Osteoblast (primary cell): ENCODE measurements around the gene CROCC2. TPM values are rescaled to one million over a fixed set of nuclear protein-coding genes. Genes with fewer than 3 reads are reported as not detected.

Source experiments
- DNase-seq: peaks from one replicate; pipeline ENCODE4 v3.0.0; 2011; ENCODE audit warnings: low spot score, mixed read lengths; ENCODE audit not compliant: insufficient read length; ENCODE audit errors: missing footprints
- H2AFZ ChIP-seq: 2 replicates; pipeline ENCODE4 v1.6.0; 2011; ENCODE audit warnings: mild to moderate bottlenecking, low read length
- H3K27ac ChIP-seq: 2 replicates; pipeline ENCODE4 v1.5.1; 2011; ENCODE audit warnings: mild to moderate bottlenecking, low read depth, low read length, moderate library complexity
- H3K27me3 ChIP-seq: 2 replicates; pipeline ENCODE4 v1.6.0; 2012; ENCODE audit warnings: mild to moderate bottlenecking, control low read depth, inconsistent platforms, low read length, moderate library complexity; ENCODE audit not compliant: insufficient read depth
- H3K36me3 ChIP-seq: 2 replicates; pipeline ENCODE4 v1.5.1; 2011; ENCODE audit warnings: mild to moderate bottlenecking, low read length, control low read depth, moderate library complexity; ENCODE audit not compliant: insufficient read depth
- H3K4me1 ChIP-seq: 2 replicates; pipeline ENCODE4 v1.5.1; 2011; ENCODE audit warnings: mild to moderate bottlenecking, low read length, control low read depth, moderate library complexity; ENCODE audit not compliant: insufficient read depth
- H3K4me2 ChIP-seq: 2 replicates; pipeline ENCODE4 v1.6.0; 2011; ENCODE audit warnings: mild to moderate bottlenecking, low read length; ENCODE audit not compliant: insufficient read depth
- H3K4me3 ChIP-seq: fragments of 200-600 bp; sonication (generic); 3 replicates; pipeline ENCODE4 v1.5.1; 2012; ENCODE audit warnings: mild to moderate bottlenecking, low read length, inconsistent platforms; ENCODE audit not compliant: insufficient read depth
- H3K79me2 ChIP-seq: 2 replicates; pipeline ENCODE4 v1.6.0; 2012; ENCODE audit warnings: mild to moderate bottlenecking, low read length, control low read depth, inconsistent platforms; ENCODE audit not compliant: insufficient read depth
- H3K9me3 ChIP-seq: 2 replicates; pipeline ENCODE4 v1.5.1; 2011; ENCODE audit warnings: low read depth, low read length, control low read depth
- H4K20me1 ChIP-seq: 2 replicates; pipeline ENCODE4 v1.6.0; 2012; ENCODE audit warnings: mild to moderate bottlenecking, low read length, control low read depth; ENCODE audit not compliant: insufficient read depth
- total RNA-seq: library from RNA; depleted of rRNA; stranded (reverse); fragments of >200 nt; gene quantifications from 2 replicates; pipeline ENCODE4 v1.2.3, GENCODE V29; 2012
- TF ChIP-seq, protein P1 (sequence below): IDR thresholded peaks from 2 replicates; pipeline ENCODE4 v1.5.1; 2011; ENCODE audit warnings: mild to moderate bottlenecking, low read depth, low read length, moderate library complexity; ENCODE audit errors: extremely low read depth

CROCC2 gene
- under 0.01 TPM in 2 replicates for total RNA-seq

DNA sequence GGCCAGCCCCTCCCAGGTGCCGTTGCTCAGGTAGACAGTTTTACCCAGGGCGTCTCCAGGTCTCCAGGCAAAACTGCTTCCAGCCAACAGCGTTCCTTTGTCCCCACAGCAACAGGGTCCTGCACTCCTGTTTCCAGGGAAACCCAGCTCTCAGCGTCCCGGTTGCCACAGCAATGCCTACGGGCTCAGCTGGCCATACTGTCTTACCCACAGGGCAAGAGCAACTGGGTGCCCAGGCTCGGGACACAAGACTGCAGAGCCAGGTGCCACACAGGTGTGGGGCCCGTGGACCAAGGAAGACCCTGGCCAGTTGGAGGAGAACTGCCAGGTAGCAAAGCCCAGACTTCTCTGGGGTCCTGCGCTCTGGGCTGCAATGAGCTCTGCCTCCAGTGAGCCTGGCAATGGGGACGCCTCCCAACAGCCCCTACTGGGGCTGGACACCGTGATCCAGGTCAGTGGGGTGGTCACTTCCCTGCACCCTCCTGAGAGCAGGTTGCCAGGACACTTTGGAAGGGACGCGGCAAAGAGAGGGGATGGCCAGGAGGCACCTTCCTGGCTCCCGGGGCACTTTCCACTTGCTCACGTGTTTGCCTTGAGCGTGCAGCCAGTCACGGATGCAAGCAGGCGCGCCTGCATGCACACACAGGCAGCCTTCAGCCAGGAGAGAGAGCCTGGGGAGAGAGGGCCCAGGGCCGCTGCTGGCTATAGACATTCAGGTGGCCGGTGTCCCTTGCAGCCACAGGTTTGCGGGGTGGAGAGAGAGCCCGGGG, at the start of gene CROCC2:
TSS of gene CROCC2 (plus strand) at position 196 of the 770 bp plus-strand sequence. CDS start at position 374, 178 bp downstream.
- H3K4me3 ChIP-seq, result no peak within 1 kb of the TSS
- H3K4me2 ChIP-seq, result no peak within 1 kb of the TSS
- TF ChIP-seq, protein P1, sequence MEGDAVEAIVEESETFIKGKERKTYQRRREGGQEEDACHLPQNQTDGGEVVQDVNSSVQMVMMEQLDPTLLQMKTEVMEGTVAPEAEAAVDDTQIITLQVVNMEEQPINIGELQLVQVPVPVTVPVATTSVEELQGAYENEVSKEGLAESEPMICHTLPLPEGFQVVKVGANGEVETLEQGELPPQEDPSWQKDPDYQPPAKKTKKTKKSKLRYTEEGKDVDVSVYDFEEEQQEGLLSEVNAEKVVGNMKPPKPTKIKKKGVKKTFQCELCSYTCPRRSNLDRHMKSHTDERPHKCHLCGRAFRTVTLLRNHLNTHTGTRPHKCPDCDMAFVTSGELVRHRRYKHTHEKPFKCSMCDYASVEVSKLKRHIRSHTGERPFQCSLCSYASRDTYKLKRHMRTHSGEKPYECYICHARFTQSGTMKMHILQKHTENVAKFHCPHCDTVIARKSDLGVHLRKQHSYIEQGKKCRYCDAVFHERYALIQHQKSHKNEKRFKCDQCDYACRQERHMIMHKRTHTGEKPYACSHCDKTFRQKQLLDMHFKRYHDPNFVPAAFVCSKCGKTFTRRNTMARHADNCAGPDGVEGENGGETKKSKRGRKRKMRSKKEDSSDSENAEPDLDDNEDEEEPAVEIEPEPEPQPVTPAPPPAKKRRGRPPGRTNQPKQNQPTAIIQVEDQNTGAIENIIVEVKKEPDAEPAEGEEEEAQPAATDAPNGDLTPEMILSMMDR, result no peak
- peak; percentile 87 for DNase-seq
- peaks cover 23% of the 10 kb centered on the region for H3K27me3 ChIP-seq
- no peaks in the 10 kb centered on the region for H3K9me3 ChIP-seq
- H3K27ac ChIP-seq, result no peak within 1 kb of the TSS
- no peaks in the 10 kb centered on the region for H3K4me1 ChIP-seq
- no peaks in the 10 kb centered on the region for H3K79me2 ChIP-seq
- H3K36me3 ChIP-seq, result no peaks in the 10 kb centered on the region
- H4K20me1 ChIP-seq, result no peaks in the 10 kb centered on the region
- H2AFZ ChIP-seq, result no peak within 1 kb of the TSS

DNA sequence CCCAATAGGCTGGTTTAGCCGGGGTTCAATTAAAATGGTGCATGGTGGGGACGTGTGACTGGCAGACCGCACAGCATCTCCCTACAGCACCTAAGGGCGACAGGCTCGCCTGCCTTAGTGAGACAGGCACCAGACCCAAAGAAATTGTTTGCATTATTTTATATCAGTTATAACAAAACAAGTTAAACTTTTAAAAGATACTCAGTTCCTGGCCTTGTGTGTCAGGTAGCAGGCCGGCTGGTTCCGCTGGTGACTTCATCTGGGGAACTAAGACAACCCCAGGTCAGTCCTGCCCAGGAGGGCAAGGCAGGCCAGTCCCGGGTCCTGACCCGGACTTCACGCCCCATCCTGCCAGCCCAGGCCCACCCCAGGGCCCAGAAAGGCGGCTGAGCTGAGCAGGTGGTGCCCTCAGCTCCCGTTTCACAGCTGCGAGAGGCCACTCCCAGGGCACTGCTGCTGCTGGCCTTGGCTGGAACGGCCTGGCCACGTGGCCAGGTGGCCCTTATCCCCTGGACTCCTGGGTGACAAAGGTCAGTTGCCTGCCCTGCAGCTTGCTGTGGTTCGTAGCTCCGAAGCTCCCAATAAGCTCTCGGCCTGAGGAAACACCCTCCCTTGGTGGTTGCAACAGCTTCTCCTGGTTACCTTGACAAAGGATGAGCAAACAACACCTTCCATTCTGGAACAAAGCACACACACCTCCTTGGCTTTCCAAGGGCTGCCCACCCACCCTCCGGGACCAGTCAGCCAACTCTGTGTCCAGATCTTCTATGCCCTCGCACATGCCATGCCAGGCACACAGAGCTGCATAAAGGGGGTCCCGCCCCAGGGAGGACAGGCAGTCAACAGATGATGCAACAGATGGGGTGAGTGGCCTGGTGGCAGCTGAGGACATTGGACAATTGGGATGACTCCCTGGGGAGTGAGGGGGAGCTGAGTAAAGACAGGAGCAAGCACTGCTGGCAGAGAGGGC, 48.8 kb upstream of the CROCC2 start:
- Histone ChIP-seq H3K4me1 (no peaks in the 10 kb centered on the region), H3K79me2 (no peaks in the 10 kb centered on the region), H3K9me3 (no peaks in the 10 kb centered on the region), H3K36me3 (no peaks in the 10 kb centered on the region), H4K20me1 (no peaks in the 10 kb centered on the region), H2AFZ (no peak overlapping the region), H3K4me3 (no peak overlapping the region), H3K27me3 (peaks cover 8% of the 10 kb centered on the region), H3K4me2 (no peak overlapping the region), H3K27ac (no peak overlapping the region)
- no peak for DNase-seq
- TF ChIP-seq, protein P1, result no peak

DNA sequence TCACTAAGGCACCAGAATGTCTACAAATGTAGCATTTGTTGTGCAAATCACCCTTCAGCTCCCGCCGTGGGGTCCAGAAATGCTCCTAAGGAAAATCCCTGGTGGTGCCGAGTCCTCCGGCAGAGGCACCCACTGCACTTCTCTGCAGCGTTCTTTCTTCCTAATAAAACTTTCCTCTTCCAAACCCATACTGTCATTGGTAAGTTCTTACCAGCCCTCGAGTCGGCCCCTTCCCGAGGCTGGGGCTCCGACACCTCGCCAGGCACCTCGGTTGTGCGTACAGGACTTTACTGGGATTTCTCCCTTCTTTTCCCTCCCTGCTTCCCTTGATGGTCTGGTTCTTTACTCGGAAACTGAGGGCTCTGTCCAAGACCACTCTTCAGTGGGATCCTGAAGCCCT, 47.8 kb upstream of the CROCC2 start:
- Histone ChIP-seq H3K36me3 (no peaks in the 10 kb centered on the region), H3K4me3 (no peak overlapping the region), H4K20me1 (no peaks in the 10 kb centered on the region), H3K4me2 (no peak overlapping the region), H3K27ac (no peak overlapping the region), H3K27me3 (peaks cover 12% of the 10 kb centered on the region), H3K9me3 (no peaks in the 10 kb centered on the region), H2AFZ (no peak overlapping the region), H3K4me1 (no peaks in the 10 kb centered on the region), H3K79me2 (no peaks in the 10 kb centered on the region)
- TF ChIP-seq, protein P1, result no peak
- DNase-seq, result no peak

GRCh38 chr2:240858871-240859270, 47.3 kb upstream of the CROCC2 start:
- H3K4me3 ChIP-seq, result no peak overlapping the region
- H3K27ac ChIP-seq, result no peak overlapping the region
- H3K79me2 ChIP-seq, result no peaks in the 10 kb centered on the region
- no peaks in the 10 kb centered on the region for H3K9me3 ChIP-seq
- H3K4me1 ChIP-seq, result no peaks in the 10 kb centered on the region
- H4K20me1 ChIP-seq, result no peaks in the 10 kb centered on the region
- DNase-seq, result no peak
- no peak overlapping the region for H3K4me2 ChIP-seq
- H3K36me3 ChIP-seq, result no peaks in the 10 kb centered on the region
- H3K27me3 ChIP-seq, result peaks cover 18% of the 10 kb centered on the region
- TF ChIP-seq, protein P1, result no peak
- no peak overlapping the region for H2AFZ ChIP-seq
